Stimulated activated CD8-positive, alpha-beta memory T cell treated with anti-CD3 and anti-CD28 coated beads, Interleukin-4, amount 100 ng/mL, for 24 hours (primary cell): ENCODE measurements around the gene ZNF516.
A peak's percentile ranks its signal among the peaks of the same experiment; 100 is the strongest.

Experiments
- DNase-seq: peaks from one replicate; pipeline ENCODE4 v3.0.0-alpha.2; 2020; ENCODE audit warnings: low read depth

Gene ZNF516

DNA sequence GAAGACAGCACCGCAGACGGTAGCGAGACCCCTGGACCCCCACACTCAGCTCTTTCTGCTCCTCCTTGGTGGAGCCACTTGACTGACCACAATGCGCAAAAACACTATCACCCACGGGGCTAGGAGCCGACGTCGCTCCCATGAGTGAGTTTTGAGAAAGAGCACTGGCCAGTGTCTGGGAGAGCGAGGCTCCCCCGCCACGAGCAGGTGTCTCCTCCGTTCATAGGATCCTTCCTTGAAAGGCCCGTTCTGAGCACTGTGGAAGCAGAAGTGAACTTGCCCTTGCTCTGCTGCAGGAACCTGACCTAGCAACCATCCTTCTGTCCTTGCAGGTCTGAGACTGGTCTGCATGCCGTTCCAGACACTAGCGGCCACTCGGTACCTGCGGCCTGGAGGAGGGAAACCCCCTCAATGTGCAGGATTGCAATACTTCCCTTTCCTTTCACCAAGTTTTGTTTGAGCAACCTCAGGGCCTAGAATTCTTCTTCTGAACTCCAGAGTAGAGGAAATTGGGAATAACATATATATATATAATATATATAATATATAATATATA lies 12.9 kb upstream of the ZNF516 start:
- no peak for DNase-seq

DNA sequence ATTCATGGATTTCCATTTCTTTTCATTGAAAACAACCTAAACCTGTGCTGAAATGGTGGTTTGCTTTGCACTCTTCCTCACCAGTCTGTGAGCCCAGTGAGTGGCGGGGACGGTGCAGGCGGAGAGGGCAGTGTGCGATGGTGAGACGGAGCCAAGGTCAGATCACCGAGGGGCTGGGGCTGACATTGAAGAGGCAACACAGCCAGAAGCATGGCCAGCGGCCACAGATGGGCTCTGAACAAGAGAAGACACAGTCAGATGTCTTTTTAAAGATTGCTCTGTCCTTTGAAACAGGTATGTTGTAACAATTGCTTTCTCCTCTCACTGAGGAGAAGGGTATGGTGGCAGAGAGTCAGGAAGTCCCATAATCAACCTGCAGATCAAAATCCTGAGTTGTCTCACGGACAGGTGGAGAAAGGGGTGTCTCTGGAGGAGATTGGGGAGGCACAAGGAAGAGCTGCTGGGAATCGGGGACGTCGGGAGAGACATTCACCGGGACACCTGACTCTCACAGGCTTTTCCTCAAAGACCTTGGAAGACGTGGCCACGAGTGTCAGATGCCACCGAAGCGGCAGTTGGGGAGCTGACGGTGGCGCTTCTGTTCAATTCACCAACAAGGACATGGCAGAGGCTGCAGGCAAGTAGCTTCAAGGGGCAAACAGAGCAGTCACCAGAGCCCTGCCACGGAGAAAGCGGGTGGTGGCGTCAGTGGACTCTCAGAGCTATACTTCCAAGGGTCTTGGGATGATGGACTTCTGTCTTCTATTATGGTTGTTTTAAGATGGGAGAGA lies 12.1 kb upstream of the ZNF516 start:
- DNase-seq: no peak

DNA sequence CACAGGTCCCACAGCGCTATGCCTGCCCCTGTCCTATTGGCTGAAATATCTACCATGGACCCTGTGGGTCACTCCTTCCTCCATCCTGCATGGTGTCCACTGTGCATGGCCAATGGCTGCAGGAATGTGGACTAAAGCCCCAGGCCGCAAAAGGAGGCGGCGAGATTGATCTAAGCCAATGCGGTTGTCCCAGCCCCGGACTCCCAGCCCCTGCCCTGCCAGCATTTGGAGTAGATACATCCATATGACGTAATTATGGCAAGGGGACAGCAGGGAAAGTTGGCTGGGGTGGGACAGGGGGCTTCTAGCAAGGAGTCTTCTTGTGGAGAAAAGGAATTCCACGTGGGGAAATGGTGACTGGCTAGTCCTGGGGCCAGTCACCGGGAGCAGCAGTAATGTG lies 11.4 kb upstream of the ZNF516 start:
- no peak for DNase-seq

DNA sequence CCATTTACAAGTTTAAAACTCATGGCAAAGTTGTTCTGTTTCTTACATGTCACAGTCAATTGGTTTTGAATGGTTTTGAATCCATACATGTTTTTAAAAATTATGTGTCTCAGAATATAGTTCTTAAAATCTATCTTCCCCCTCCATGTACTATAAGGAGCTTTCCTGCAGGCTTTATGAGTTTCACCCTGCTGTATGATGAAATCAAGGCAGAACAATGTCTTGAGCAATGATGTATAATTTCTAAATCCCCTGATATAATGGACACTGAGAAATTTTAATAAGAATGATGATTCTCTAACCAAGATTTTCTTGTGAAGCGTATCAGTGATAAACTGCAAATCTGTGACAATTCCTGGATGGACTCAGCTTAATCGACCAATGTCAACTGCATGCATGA lies 10.6 kb upstream of the ZNF516 start:
- DNase-seq: no peak

DNA sequence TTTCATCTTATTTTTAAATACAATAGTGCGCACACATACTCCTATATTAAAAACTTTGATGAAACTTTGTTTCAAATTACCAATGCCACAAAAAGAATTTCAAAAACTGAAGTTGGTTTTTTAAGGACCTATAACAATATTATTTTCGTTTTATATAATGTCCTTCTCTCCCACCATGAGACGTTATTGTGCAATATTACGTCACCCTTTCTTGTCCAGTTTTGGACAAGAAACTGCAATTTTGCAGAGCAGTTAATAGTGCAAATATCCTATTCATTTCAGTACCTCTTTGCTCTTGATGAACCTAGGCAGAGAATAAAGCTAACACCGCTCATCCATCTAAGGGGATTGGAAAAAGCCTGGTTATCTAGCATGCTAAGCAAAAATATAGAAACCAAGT lies 9.7 kb upstream of the ZNF516 start:
- DNase-seq: no peak

DNA sequence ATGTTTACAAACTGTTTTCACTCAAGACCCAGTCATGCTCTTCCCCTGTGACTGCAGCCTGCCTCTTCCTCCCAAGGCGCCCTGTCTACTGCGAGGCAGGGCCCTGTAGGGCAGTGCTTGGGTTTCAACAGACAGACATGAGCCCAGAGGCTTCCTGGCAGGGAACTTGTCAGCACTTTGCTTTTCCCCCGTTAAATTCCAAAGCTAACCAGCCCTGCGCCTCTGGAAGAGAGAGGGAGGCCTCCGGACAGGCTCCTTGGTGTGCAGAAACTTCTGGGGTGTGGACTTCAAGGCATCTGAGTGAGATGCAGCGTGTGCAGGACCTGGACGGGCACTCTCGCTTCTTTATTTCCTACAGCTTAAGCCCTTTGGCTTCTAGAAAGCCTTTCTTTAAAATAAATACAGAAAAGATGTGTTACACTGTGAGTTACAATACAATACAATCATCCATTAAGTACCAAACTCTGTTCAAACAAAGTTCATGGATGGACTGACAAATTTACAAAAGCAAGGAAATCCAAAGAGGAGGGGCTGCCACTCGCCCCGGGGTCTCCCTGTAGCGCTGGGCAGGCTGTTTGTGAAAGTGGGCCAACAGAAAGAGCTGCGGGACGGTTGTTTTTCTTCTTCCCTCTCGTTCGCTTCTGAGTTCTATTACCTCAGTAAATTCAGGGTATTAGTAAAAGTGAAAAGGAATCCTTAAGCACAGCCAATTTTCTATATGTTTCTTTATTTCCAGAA lies 8.8 kb upstream of the ZNF516 start:
- no peak for DNase-seq

DNA sequence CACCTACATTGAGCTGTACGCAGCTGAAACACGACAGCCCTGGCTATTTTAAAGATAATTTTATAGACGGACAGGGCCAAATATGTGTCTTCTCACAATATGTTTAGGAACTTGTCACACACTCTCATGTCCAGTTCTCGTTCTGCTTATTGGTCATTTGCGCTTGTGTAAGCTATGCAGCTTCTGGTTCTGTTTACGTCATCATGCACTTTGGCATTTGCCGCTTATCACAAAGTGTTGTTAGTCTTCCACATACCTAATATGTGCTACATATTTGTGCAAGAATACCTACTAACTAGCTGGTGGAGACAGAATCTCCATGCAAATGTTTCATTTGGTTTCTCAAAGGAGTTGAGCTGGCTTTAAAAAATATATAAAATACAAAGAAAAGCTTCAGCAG lies 7.5 kb upstream of the ZNF516 start:
- no peak for DNase-seq

DNA sequence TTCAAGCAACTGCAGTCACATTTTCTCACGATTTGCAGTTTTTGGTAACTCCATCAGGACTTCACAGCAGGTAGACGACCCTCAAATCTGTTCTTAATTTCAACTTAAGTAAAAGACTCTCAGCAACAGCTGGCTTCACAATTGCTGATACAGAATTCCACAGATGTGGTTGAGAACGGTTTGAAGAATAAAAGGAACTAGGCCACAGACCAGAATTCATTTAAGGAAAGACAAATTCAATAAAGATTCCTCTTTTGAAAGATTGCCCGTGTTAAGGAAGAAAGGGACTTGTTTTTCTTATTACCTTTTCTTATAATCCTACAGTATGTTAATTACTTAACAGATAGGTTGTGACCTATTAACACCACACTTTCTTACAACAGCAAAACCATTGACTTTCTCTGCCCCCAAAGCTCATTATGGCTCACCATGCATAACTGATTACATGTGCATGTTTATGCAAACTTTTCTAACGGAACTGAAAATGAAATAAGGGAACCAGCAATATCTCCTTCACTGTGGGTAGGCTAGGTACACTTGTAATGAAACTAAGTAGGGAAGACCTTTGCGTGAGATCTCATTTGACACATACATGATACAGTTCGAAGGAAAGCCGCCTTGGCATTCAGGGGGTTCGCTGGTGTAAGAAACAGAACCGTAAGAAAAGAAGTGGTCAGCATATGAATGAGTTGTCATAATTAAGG lies 4.7 kb upstream of the ZNF516 start:
- no peak for DNase-seq

DNA sequence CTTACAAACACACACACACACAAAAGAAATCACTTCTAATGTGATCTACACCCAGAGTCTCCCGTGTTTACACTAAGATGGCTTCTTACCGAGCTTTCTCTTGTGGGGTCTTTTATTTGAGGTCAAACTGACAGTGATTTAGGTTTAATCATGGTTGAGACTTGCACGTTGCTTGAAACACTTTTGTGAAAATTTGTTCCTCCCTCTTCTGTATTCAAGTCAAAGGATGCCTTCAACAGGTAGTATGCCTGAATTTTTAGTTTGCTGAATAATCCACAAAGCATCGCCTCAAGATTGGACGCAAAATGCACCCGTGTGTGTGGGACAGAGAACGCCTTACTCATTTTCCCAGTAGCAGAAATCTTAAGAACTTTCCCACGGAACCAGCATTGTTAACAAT lies 4.0 kb upstream of the ZNF516 start:
- no peak for DNase-seq

DNA sequence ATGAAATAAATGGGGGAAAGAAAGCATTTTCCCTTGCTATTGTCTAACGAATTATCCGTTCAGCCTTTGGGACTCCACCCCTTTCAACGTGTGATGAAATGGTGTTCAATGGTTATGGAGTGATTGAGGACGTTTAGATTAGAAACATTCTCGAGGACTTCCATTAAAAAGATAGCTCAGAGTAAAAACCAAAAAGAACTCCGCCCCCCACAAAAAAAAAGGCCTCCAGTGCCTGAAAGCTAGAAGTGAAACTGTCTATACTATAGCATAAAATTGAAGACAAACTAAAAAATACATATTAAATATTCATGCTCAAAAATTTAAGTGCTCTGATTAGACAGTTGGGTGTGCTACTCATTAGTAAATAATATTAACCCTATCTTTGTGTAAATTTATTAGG lies 3.0 kb upstream of the ZNF516 start:
- DNase-seq: no peak

DNA sequence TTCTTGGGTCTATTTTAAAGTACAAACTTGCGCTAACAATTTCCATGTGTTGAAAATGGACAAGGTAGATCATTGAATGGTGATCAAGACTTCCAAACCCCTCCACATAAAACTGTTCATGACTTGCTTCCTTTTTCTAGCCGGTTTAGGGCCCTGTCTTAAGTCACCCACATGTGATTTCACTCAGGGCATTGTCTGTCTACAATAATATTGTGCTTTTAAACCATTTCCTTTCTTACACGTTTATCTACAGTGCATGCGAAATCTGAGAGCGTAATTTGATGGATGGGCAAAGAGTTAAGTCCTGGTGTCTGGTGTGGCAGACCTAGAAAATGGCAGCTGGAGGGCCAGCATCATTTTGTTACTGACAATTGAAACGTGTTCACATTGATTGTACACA lies 2.0 kb upstream of the ZNF516 start:
- no peak for DNase-seq

DNA sequence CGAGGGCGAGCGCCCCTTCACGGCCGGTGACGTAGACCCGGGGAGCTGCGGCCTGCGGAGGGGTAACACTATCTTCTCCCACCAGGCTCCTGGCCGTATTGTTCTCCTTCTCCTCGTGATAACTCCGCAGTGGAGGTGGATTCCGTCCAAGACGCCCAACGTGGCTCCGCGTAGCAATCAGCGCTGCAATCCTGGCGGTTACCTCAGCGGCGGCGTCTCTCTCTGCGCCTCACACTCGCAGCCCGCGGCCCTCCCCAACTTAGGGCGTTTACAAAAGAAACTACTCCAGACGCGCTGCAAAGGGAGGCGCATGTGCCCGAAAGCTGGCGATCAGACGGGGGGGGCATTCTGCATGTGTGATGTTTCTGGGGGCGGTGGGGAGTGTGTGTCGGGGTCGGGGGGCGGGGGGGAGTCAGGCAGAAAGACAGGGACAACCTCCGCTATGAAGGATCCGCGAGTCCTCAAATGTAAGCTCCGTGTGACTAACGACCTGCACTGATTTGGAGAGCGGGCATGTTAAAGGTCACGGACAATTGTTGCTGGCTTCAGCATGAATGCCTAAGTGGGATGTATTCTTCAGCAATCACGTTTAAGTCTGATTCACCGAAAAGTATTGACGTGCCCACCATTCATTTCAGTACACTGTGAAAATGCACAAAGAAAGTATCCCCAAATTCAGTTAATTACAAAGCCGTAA lies 1.3 kb upstream of the ZNF516 start:
- DNase-seq: no peak

DNA sequence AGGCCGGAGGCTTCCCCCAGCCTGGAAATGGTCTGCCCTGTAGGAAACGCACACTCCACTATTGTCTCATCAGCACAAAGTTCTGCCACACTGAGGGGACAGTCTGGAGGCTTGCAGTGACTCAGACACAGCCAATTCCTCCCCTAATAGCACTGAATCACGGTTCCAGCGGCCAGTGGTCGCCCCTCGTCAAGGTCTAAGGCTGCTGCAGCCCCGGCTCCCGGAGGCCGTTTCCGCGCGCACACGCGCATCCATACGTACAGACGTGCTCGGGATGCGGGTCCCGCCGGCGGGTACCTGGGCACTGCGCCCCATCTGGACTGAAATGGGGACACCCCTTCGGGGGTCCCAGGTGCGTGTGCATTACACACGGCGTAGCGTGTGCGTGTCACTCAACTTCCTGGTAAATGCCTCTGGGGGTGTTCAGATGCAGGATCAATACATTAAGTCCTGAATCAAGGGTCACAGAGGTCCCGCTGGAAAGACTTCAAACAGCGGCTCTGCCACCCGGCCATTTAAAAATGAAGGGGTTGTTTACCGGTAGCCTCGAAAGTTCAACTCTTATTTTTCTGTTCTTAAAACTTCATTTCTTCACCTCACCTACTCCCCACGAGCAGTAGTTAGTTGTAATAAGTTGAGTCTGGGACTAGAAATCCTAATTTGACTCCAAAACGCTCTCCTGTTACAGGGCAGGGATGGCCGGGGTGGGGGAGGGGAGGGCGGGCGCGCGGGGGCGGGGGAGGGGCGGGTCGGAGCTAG lies 572 bp upstream of the ZNF516 start:
- no peak for DNase-seq

DNA sequence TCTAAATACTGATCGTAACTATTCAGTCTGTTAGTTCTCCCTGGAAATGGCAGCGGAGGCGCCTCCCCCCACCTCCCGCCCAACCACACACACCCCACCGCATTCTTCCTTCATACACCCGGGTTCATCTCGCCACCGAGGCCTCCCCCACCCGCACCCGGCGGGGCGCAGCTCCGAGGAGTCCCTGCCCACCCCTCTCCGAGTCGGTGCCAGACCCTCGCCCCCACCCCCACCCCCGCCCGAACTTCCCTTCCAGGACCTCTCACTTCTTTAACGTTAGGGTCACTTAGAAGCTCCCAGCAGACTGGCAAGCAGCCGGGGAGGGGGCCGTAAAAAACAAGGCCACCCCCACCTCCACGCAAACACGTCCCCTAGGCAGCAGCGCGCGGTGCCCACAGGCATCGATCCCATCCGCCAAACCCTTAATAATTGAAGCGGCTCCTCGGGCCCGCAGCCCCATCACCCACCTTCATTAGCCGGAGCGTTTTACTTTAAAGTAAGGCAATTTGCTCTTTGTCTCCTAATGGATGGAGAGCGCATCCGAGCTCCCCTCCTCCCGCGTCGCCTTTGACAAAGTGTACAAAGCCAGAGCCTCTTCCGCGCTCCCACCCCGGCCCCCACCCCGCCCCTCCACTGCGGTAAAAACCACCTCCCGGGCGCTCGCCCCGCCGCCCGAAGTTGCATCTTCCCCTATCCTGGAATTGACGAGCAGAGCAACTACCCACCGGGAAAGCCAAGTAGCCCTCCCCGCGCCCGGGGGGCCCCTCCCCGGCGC lies 624 bp downstream of the ZNF516 start:
- no peak for DNase-seq

DNA sequence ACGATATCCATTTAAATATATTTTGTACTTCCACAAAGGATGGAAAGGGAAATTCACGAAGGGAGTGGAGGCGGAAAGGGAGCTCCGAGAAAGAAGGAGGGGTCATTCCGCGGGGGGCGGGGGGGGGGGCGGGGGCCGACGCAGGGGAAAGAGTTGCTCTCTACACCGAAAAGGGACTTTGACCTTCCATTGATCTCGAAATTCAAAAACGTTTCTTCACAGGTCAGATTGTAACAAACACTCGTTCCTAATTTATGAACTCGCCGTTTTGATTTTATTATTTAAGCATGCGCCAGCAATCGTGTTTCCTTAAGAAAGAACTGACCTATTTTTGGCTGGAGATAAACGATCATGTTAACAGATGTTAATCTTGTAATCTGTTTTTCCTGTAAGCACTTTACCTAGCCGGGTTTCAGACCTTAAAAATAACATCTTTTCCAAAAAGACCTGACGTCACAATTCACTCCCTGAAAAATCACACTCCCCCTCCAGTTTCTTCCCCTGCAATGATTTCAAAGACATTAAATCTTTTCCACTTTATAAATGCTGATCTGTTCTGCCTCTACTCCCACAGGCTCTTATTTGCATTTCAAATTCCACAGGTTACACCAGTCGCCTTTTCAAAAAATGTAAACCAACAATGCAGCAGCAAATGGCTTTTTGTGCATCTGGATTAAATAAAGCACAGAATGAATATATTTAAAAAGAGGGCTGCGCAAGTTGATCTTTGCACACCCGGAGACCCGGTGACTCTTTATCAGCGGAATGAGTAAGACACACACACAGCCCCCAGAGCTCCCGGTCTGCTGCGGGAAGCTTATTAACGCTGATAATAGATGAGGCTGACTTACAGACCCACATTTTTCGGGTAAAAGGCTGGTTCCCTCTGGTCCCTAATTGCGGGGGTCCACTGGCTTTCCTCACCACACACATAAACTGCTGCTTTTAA lies 1.6 kb downstream of the ZNF516 start:
- no peak for DNase-seq

DNA sequence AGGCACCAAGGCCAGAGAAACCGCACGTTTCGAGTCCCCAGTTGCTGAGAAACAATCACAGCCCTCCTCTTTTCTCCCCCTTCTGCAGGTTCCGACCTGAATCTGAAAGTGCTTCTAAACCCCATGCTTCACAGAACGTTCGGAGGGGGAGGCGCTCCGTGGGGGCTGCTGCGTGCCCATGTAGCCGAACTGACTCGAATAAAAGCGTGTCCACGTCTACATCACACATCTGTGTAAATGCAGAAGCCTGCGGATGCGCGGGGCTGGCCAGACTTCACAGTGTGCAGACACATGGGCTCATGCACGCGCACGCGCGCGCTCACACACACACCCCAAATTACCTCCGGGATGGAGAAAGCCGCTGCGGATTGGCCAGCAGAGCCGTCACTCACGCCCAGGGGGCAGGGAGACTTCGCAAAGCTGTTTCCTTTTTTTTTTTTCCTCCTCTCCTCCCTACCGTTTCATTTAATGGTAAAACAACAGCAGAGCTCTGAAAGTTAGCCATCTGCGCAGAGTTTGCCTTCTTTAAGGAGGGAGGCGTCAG lies 2.3 kb downstream of the ZNF516 start:
- DNase-seq: peak; percentile 99

DNA sequence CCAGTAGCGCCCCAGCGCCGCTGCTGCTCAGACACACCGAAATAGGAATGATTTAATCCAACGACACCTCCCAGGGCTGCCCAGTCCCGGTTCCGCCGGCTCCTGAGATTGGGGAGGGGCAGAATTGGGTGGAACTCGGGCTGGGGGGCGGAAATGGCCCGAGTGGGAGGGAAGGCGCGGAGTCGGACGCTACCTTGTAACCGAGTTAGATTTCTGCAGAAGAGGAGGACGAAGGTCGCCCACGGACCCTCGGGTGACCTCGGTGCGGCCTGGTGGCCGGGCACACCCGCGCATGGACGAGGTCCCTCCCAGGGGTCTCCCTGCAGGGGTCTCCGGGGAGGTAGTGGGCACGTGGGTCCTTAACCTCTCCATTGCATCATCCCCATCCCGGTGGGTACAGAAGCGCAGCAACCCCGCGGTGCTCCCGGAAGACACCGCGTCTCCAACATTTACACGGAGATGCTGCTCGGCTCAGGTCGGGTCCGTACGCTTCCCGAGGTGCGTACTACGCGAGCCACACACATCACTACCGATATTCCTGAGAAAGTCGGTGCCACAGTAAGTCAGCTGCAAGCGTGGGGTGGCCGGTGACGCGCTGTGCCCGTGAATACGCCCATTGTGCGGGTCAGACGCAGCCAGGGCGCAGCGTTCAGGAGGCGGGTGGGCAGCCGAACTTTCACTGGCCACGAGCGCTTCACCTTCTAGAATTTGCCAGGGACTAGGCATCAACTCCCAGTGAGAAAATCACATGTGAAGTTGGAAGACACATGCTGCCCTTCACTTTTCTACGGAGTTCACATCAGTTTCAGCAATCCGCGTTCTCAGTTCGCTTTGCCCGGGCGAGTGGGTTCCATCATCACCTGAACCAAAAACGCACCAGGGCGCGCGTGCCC lies 3.0 kb downstream of the ZNF516 start:
- DNase-seq: no peak

DNA sequence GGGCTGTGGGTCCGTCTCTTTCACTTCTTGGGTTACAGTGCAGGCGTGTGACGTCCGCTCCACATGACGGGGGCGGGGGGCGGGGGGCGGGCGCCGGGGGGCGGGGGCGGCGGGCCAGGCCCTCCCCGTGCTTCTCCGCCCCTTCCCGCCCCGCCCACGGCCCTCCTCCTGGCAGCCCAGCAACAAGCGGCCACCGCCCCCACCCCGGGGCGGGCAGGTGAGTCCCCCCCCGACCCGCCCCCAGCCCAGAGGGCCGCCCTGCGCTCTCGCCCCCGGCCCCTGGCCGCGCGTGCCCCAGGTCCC lies 3.6 kb downstream of the ZNF516 start:
- DNase-seq: peak; percentile 47
